H1 (cell line): ENCODE results near the gene PTPN5. TPM values are rescaled to one million over a fixed set of nuclear protein-coding genes. Genes with fewer than 3 reads are reported as not detected.

Experiments
- ASH2L ChIP-seq: fragments of 200-600, 300-600 bp; sonication (generic); IDR thresholded peaks from one replicate; pipeline ENCODE4 v1.7.1; 2017; ENCODE audit warnings: low read length
- GABPA ChIP-seq: IDR thresholded peaks from 2 replicates; pipeline ENCODE4 v1.6.1; 2011; ENCODE audit warnings: mild to moderate bottlenecking, low read length, moderate library complexity, borderline replicate concordance; ENCODE audit not compliant: insufficient read depth
- KDM1A ChIP-seq: fragments of 200-600, 300-600 bp; sonication (generic); IDR thresholded peaks from 2 replicates; pipeline ENCODE4 v1.7.1; 2016; ENCODE audit warnings: mild to moderate bottlenecking, low read length, borderline replicate concordance
- NRF1 ChIP-seq: IDR thresholded peaks from 2 replicates; pipeline ENCODE4 v1.6.1; 2011; ENCODE audit warnings: mild to moderate bottlenecking, low read depth, low read length, improper control_type of control experiment
- SP2 ChIP-seq: IDR thresholded peaks from 2 replicates; pipeline ENCODE4 v1.6.1; 2012; ENCODE audit warnings: mild to moderate bottlenecking, low read length, inconsistent platforms
- SUZ12 ChIP-seq: fragments of 200-600 bp; sonication (generic); IDR thresholded peaks from 2 replicates; pipeline ENCODE4 v1.6.1; 2012; ENCODE audit warnings: mild to moderate bottlenecking, inconsistent platforms, low read length, moderate library complexity, mixed read lengths
- YY1 ChIP-seq: IDR thresholded peaks from 2 replicates; pipeline ENCODE4 v1.6.1; 2011; ENCODE audit warnings: low read depth, mild to moderate bottlenecking, low read length
- polyA plus RNA-seq, 7 experiments: library from polyadenylated mRNA; depleted of rRNA in 3 of 7; stranded (reverse) in 5 of 7; unstranded in 2 of 7; fragments of >200 nt in 5 of 7; fragments of 200-250 nt in 2 of 7; gene quantifications; 1 replicate in 5 of 7; 2 replicates in 1 of 7; 4 replicates in 1 of 7; pipeline versions ENCODE4 v1.2.1 to v1.2.3, GENCODE V29; 2011 to 2013; ENCODE audit warnings: missing spikeins in 2 of 7, mixed read lengths in 2 of 7
- total RNA-seq: library from RNA; stranded (reverse); fragmentation: NEBNext Ultra II Directional; extraction: Animal tissue kit (Norgen Biotek cat#: 25700); gene quantifications from 2 replicates; pipeline ENCODE4 v1.2.1, GENCODE V29; 2021
- TF ChIP-seq, protein P1 (sequence below): IDR thresholded peaks from 2 replicates; pipeline ENCODE4 v1.6.1; 2011; ENCODE audit warnings: low read depth, mild to moderate bottlenecking, low read length; ENCODE audit not compliant: insufficient read depth

Gene PTPN5
- total and polyA plus RNA-seq, 2 of the 8 experiments (the other 6 are each of a cell fraction or from before 2014, with no cell fraction given): 8.4 to 12.9 TPM

DNA sequence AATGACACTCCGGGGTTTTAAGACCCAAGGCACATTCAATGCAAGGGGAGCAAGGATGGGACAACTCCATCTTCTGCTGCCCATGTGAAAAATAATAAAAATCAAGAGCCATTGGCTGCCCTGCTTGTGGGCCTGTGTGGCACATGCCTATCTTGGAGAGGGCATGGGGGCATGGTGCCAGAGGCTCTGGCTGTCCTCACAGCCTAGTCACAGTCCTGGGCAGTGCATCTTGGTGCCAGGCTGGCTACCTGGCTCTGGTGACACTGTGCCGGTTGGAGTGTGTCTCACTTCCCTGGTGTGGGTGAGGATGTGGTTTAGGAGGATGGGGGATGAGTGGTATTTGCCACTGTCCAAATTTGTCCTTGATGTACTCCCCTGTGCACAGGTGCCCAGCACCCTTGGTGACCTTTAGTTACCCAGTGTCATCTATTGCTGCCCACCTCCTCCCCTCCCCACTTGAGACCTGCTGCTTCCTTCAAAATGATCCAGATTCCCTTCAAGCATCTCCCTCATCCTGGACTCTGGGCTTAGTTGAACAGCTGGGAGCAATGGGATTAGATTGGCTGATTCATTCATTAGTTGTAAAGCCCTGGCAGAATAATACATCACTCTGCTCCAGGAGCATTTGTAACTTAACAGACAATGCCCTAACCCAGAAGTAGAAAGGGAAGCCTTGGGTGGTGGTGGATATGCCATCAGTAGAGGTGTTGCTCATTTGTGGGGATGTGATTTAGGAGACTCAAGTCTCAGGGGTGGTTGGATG lies 88.4 kb downstream of the PTPN5 start (continued):
- TF ChIP-seq NRF1 (no peak), GABPA (no peak), ASH2L (no peak), YY1 (no peak), KDM1A (no peak), SUZ12 (no peak), SP2 (no peak)
- TF ChIP-seq, protein P1, sequence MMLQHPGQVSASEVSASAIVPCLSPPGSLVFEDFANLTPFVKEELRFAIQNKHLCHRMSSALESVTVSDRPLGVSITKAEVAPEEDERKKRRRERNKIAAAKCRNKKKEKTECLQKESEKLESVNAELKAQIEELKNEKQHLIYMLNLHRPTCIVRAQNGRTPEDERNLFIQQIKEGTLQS: no peak
